OCI-LY1 (cell line): Measurements from ENCODE around the gene TTC8.

Experiments
- H2AFZ ChIP-seq: fragments of 200-600 bp; sonication (generic), shearing (Covaris generic); 2 replicates; pipeline ENCODE4 v1.6.0; 2014; ENCODE audit warnings: antibody characterized with exemption, mild to moderate bottlenecking, low read length
- H3F3A ChIP-seq: fragments of 200-600 bp; sonication (generic), shearing (Covaris generic); 2 replicates; pipeline ENCODE4 v1.6.0; 2014; ENCODE audit warnings: mild to moderate bottlenecking, antibody characterized with exemption, low read length, moderate library complexity; ENCODE audit not compliant: insufficient read depth
- H3K27ac ChIP-seq: fragments of 200-600 bp; sonication (generic); 2 replicates; pipeline ENCODE4 v1.5.1; 2014; ENCODE audit warnings: low read length, mixed run types, mild to moderate bottlenecking, low read depth; ENCODE audit not compliant: poor library complexity, severe bottlenecking
- H3K27me3 ChIP-seq: fragments of 200-600 bp; sonication (generic); 2 replicates; pipeline ENCODE4 v1.6.0; 2014; ENCODE audit warnings: antibody characterized with exemption, mild to moderate bottlenecking, low read length, moderate library complexity; ENCODE audit not compliant: insufficient read depth
- H3K36me3 ChIP-seq: fragments of 200-600 bp; sonication (generic); 2 replicates; pipeline ENCODE4 v1.6.1; 2014; ENCODE audit warnings: mild to moderate bottlenecking, antibody characterized with exemption, low read length, moderate library complexity, mixed read lengths; ENCODE audit not compliant: insufficient read depth
- H3K4me1 ChIP-seq: fragments of 200-600 bp; sonication (generic); 2 replicates; pipeline ENCODE4 v1.5.1; 2014; ENCODE audit warnings: mild to moderate bottlenecking, low read length, moderate library complexity; ENCODE audit not compliant: insufficient read depth, severe bottlenecking
- H3K4me2 ChIP-seq: fragments of 200-600 bp; sonication (generic), shearing (Covaris generic); 2 replicates; pipeline ENCODE4 v1.6.1; 2014; ENCODE audit warnings: low read length
- H3K4me3 ChIP-seq: fragments of 200-600 bp; sonication (generic); 2 replicates; pipeline ENCODE4 v1.5.1; 2014; ENCODE audit warnings: low read length, low read depth, mild to moderate bottlenecking, mixed read lengths; ENCODE audit not compliant: poor library complexity, severe bottlenecking
- H3K79me2 ChIP-seq: fragments of 200-600 bp; shearing (Covaris generic); 2 replicates; pipeline ENCODE4 v1.6.1; 2016; ENCODE audit warnings: mixed run types, low read length, mixed read lengths; ENCODE audit not compliant: insufficient read depth
- H3K9ac ChIP-seq: fragments of 200-600 bp; sonication (generic), shearing (Covaris generic); 2 replicates; pipeline ENCODE4 v1.6.1; 2014; ENCODE audit warnings: mild to moderate bottlenecking, low read length, mixed read lengths
- H3K9me2 ChIP-seq: fragments of 200-600 bp; sonication (generic), shearing (Covaris generic); 2 replicates; pipeline ENCODE4 v1.6.1; 2014; ENCODE audit warnings: low read depth, mild to moderate bottlenecking, low read length, mixed read lengths
- H3K9me3 ChIP-seq: fragments of 200-600 bp; shearing (Covaris generic); 2 replicates; pipeline ENCODE4 v1.6.1; 2014; ENCODE audit warnings: low read length, mixed read lengths
- H4K20me1 ChIP-seq: fragments of 200-600 bp; sonication (generic), shearing (Covaris generic); 2 replicates; pipeline ENCODE4 v1.6.0; 2016; ENCODE audit warnings: mild to moderate bottlenecking, low read length; ENCODE audit not compliant: insufficient read depth
- CTCF ChIP-seq: fragments of 200-600 bp; sonication (generic), shearing (Covaris generic); IDR thresholded peaks from 2 replicates; pipeline ENCODE4 v1.5.1; 2017; ENCODE audit warnings: mild to moderate bottlenecking, antibody characterized with exemption, low read length, moderate library complexity, mixed read lengths
- EZH2 ChIP-seq: fragments of 200-600 bp; sonication (generic), shearing (Covaris generic); IDR thresholded peaks from 2 replicates; pipeline ENCODE4 v1.8.0; 2017; ENCODE audit warnings: borderline replicate concordance, mixed run types, mild to moderate bottlenecking, antibody characterized with exemption, low read length, moderate library complexity, mixed read lengths

The TTC8 gene

GRCh38 chr14:88902850-88903249, 78.4 kb downstream of the TTC8 start:
- Histone ChIP-seq H3K4me1 (no peaks in the 10 kb centered on the region), H3K9ac (no peak overlapping the region), H3K79me2 (no peaks in the 10 kb centered on the region), H3K4me2 (no peak overlapping the region), H3K9me2 (no peaks in the 10 kb centered on the region), H3F3A (no peaks in the 10 kb centered on the region), H3K4me3 (no peak overlapping the region), H2AFZ (no peak overlapping the region), H3K36me3 (no peaks in the 10 kb centered on the region), H3K9me3 (no peaks in the 10 kb centered on the region), H4K20me1 (no peaks in the 10 kb centered on the region), H3K27me3 (no peaks in the 10 kb centered on the region; the same call in 1 of the 2 replicates), H3K27ac (no peak overlapping the region)
- TF ChIP-seq EZH2 = no peak
- no peak for TF ChIP-seq CTCF

- Histone ChIP-seq H3K79me2 (no peaks in the 10 kb centered on the region), H3K9me2 (no peaks in the 10 kb centered on the region), H3K27me3 (no peaks in the 10 kb centered on the region; the same call in 1 of the 2 replicates), H3F3A (no peaks in the 10 kb centered on the region), H3K36me3 (no peaks in the 10 kb centered on the region), H4K20me1 (no peaks in the 10 kb centered on the region), H3K27ac (no peak overlapping the region), H3K9ac (no peak overlapping the region), H3K4me2 (no peak overlapping the region), H2AFZ (no peak overlapping the region), H3K9me3 (no peaks in the 10 kb centered on the region), H3K4me3 (no peak overlapping the region), H3K4me1 (no peaks in the 10 kb centered on the region)
- TF ChIP-seq EZH2 (no peak), CTCF (no peak)
Measured at GRCh38 chr14:88904206-88904647, 79.8 kb downstream of the TTC8 start.

- no peak for TF ChIP-seq EZH2
- TF ChIP-seq CTCF = no peak
- Histone ChIP-seq H3K27ac (no peak overlapping the region), H3K9ac (no peak overlapping the region), H3K4me1 (no peaks in the 10 kb centered on the region), H3K36me3 (no peaks in the 10 kb centered on the region), H3K4me2 (no peak overlapping the region), H3K4me3 (no peak overlapping the region), H3K9me3 (no peaks in the 10 kb centered on the region), H4K20me1 (no peaks in the 10 kb centered on the region), H3K79me2 (no peaks in the 10 kb centered on the region), H3K9me2 (no peaks in the 10 kb centered on the region), H3K27me3 (no peaks in the 10 kb centered on the region; the same call in 1 of the 2 replicates), H2AFZ (no peak overlapping the region), H3F3A (no peaks in the 10 kb centered on the region)
Measured at GRCh38 chr14:88904864-88905263, 80.4 kb downstream of the TTC8 start.
